CD4-positive, alpha-beta T cell treated with Interleukin-4 for 1 hour (primary cell): ENCODE results near the gene ANO2.

ENCODE experiments used
- DNase-seq, 2 donors: peaks; one replicate each; pipeline ENCODE4 v3.0.0-alpha.2; 2020 to 2022

Gene ANO2

DNA sequence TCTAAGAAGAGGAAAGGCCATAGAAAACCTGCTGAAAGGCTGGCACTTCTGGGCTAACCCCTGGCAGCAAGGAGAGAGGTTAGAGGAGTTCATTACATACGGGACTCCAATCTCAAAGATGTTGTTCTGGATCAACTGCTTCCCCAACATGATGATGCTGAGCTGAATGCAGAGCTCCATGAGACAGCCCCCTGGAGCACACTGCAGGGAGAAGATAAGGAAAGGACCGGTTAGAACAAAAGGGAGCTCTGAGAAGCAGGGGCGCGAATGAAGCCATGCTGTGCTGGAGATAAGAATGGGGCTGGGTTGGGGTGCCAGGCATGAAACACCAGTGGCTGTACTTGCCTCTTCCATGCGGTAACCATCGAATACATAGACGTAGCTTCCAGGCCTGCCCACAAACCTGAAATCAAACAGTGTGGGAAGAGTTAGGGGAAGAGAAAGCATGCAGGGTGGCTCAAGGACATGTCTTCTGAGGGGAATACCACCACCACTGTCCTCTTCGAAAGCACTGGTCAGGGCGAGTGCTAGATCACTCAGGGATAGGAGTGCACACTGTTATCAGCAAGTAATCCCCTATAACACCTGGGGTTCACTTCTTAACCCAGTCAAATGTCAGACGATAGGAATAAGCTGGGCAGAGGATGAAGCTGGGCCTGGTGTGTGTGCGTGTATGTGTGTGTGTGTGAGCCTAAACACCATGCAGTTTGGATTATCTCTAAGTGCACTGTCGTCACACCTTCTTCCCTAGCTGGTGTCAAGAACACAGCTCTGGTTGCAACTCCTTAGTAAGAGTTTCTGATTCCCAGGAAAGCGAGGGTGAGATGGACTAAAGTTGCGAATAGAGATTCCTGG is 332.3 kb downstream of the ANO2 start:
- DNase-seq, result no peak

DNA sequence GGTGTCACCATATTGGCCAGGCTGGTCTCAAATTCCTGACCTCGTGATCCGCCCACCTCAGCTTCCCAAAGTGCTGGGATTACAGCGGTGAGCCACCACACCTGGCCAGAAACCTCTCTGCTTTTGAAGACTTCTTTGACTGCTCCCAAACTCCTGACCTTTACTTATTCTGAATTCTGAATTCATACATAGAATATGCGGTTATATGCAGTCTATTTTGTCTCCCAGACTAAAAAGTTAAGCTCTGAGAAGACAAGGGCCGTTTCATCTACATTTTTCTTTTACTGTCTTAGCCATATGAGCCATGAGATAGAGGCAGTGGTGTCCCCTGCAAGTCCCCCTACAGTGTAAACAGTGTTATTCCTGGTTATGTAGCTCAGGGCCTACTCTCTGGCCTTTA is 333.9 kb downstream of the ANO2 start:
- DNase-seq, result no peak

DNA sequence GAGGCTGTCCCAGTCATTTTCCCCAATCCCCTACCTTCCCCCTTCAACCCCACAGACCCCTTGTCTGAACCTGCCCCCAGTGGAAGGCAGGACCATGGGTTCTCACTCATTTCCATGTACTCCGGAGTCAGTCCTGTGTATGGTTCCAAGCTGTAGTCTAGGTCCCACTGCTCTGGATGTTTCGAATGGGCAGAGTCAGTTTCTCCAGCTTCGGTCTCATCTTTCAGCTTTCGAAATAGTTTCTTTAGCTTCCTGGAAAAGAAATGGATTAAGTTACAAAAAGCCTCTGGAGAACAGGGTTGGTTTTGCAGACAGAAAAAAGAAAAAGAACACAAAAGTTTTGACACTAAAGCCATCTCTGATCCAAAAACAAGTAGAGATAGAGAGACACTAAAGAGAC is 345.7 kb downstream of the ANO2 start:
- no peak for DNase-seq

DNA sequence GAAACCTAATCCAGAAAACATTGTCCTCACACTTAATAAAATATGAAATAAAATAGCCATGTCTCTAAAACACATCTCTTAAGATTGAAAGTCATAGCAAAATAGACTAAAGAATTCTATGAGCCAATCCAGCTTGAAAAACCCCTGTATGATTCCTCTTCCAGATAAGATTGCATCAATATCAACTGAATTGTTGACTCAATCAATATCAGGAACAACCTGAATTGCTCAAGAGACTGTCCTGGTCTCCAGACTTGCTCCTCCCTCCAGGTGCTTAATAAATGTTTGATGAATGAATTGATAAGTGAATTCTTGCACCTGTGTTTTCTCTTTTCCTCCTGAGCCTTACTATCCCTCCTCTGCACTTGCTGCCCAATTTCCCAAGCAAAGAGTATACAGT is 351.1 kb downstream of the ANO2 start:
- DNase-seq, result no peak

DNA sequence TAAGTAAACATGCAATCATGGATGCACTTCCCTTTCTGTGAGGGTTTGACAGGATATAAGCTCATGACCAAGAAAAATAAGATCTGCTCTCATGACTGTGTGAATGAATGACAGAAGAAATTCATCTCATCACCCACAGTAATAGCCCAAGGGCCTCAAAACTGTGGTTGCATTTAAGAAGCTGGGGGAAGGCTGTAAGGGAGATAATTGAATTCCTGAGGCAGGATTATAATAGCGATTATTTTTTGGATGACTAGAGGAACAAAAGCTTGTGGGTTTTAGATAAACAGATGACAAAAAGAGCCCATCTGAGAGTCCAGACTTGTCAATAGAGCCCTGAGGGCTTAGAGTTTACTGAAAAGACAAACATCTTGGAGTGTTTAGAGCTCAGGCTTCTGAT is 352.0 kb downstream of the ANO2 start:
- DNase-seq, result no peak

DNA sequence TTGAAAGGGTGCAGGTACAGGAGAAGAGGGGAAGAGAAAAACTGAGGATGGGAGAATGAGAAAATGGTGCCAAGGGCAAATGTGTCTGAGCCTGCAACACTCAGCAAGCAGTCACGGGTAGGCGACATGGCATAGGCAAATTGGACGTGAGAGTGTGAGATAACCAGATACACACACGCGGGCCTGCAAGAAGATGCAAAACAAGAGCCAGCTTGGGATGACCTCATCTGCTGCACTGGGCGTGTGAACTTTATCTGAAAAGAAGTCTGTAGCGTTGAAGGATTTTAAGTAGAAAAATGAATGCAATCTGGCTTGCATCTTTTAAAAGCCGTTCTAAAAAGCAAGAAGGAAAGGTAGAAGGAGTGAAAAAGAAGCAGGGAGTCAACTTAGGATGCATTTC is 352.7 kb downstream of the ANO2 start:
- no peak for DNase-seq

DNA sequence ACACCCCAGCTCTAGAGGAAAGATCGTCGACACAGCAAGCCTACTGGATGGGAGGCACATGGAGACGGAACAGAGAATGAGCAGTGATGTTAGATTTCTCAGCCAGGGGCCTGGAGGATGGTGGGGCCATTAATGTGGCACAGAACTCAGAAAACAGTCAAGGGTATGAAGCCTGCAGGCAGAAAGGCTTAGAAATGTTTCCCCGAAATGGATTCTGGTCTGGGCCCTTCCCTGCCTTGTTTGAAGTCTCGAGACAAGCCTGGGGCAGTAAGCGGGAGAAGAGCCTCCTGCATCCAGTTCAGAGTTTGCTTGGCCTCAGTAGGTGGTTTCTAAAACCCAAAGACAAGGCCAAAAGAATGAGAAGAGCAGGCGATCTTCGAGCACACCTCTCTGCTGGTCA is 354.7 kb downstream of the ANO2 start:
- DNase-seq, result no peak

DNA sequence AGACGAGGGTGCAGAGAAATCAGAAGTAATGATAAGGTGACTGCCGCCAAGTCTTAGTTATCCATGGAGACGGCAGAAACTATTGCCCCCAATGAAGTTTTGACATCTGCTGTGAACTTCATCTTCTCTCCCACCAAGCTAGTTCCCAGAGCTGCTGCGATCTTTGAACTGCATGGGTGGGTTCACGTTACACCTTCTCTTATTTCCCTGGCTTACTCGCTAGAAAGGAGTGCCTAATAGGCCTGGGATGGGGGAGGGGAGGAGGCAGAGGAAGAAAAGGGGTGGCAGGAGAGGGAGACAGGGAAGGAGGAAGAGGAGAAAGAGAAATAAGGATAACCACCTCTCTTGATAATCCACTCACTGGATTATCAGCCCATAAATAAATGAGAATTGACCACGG is 356.0 kb downstream of the ANO2 start:
- DNase-seq, result no peak

DNA sequence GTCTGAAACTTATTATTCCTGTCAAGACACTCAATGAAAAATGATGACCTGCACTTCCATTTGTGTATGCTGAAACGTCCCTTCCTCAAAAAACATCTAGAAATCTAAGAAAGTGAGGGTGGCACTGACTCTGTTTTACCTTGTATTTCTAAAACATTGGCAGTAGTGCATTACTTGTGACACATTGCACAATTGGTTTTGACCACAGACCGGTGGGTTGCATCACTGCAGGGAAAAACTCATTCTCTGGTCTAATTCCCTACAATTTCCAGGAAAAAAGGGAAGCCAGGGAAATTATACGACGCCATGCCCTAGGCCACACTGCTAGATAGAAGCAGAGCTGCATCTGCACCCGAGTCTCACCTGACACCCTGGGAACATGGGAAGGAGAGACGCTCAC is 356.5 kb downstream of the ANO2 start:
- DNase-seq, result no peak

DNA sequence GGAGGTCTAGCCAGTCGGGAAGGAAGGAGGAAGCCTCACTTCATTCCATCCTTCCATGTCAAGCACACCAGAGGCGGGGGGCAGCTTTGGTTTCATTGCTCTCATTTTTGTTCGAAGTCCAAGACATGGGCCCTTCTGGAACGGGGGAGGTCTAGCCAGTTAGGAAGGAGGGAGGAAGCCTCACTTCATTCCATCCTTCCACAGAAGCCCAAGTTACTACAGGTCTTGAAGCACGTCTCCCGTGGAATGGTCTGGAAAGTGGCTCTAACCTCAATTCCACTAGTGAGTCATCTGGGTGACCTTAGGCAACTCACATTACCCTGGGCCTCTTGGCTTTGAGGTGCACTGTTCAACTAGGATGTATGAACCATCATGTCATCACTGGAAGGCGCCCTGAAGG is 356.9 kb downstream of the ANO2 start:
- no peak for DNase-seq

DNA sequence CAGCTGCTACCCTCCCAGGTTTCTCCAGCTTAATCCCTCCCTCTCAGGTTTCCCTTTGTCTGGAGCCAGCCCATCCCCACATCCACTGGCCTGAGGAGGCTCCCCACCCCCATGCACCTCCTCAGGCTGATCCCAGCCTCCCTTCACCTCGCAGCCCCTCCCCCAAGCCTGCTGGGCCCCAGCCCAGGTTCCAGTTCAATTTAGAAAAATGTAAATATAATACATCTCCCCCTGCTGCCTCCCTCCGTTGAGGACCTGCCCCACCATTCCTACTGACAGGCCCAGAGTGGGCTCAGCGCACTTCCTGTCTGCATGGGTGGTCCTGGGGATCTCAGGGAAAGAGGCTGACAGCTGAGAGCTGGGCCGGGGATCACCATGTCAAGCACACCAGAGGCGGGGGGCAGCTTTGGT is 357.3 kb downstream of the ANO2 start:
- no peak for DNase-seq

DNA sequence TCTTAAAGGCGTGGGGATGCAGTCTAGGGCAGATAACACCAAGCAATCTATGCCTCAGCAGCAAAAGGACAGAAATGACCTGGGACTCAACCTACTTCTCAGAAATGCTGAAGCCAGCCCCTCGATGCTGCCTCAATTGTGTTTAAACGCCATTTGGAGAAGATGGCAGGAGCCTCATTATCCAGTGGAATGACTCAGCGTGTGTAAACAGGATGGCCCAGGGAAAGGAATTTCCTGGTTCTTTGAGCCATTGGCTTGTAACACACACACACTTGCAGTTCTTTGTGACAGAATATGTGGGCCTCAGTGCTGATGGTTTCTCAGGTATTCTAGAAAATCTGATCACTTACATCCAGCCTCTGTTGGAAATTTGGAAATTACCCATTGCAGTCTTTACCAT is 358.9 kb downstream of the ANO2 start:
- DNase-seq, result no peak

DNA sequence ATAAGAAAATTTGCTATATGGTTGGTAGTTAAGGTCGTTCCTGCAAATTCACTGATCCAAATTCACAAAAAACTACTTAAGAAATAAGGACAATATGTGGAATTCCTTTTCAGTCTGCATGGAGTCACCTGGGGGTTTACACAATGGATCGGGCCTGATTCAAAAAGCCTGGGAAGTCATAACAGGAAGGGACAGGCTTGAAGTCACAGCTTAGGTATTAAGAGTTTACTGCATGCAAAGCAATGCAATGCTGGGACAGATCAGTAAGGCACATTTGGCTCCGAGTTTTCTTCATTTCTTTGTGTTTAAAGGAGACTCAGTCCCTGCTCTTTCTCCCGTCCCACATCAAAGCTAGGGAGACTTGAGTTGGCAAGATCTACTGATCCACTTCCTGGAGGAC is 359.9 kb downstream of the ANO2 start:
- DNase-seq, result no peak

DNA sequence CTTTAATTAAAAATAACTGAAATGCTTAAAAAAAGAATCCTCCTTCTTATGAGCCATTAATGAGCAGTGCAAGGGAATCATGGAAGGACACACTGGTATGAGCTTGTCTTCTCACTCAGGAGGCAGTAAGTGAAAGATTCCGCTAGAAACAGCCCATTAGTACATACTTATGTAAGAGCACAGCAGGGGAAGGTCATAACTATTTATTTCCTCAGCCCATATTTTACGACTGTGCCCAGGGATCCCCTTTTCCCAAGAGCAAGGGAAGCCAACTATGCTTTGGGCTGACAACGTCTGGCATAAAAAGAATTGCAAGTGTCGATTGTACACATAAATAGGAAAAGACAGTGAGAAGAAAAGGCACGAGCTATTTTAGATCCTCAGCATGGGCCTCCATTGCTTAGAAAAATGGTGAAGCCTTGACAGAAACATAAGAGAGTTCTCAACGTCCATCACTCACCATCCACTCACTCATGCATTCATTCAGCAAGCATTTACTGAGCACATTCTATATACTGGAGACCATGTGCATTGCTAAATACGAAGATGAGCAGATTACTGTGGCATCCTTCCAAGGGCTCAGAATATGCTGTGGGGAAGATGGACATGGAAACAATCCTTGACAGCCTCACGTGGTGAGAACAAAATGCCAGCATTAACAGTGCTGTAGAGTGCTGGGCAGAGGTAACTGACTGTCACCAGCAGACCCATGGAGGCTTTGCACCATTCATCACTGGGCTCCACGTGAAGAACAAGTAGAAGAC is 360.5 kb downstream of the ANO2 start:
- DNase-seq, result no peak

DNA sequence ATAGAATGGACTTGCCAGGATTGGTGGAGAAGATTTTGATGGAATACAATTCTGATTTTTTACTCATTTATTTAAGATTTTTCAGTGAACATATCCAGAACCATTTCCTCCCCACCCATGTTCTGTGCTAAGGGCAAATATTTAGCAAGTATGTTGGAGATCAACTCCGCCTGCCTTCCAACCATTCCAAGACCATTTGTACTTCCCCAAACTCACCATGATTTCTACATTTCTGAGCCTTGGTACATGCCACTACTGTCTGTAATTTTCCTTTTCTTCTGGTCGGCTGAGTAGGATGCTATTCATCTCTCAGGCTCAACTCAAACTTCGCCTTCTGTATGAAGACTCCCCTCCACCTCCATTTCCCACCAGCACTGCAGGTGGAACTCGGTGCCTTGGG is 362.5 kb downstream of the ANO2 start:
- no peak for DNase-seq

DNA sequence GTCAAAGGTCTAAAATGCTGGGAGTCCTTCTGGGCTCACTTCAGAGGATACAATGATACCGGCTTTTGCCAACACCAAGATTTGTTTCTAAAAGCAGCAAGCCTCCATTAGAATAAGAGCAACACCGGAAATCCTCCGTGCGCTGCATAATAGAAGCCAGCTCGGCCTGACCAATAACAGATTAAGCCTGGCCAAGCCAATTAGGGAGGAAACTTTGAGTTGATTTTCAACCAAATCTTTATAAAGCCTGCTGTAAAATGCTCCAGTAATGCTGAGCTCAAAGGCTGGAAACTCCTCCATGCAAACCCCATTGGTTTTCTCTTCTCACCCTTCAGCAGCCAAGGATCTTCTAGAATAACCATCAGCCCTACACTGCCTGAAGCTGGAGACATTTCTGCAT is 363.0 kb downstream of the ANO2 start:
- no peak for DNase-seq

DNA sequence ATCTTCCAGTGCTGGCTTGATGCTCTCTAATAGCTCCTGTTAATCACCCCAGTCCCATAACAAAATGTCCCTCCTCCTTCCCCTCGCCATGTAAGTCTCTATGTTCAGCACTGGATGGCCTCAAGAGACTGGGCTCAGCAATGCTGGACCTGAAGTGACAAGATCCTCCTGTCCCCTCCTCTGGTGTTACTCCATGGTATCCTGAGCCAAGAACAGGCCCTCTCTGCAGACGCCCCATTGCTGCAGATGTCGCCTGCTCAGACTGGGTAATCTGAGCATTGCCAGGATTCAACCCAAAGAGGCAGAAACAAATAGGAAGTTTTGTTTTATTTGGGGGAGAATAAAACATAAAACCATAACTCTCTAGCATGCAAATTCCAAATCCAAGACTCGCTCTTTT is 363.4 kb downstream of the ANO2 start:
- DNase-seq, result no peak

DNA sequence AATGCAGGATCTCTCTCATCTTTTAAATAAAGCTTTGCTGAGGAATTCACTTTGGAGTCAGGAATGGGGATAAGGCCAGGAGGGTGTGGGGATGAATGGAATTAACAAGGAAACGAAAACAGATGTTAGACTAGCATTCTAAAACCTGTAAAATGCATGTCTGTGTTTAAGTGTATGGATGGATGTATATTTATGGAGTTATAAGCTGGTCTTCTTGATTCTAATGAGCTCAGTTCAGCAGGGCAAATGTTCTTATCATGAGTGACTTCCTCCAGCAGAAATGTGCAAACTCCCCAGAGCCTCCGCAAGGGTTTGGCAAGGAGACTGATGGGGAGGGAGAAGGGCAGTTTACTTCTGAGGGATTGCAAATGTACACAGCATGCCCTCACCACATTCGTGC is 364.0 kb downstream of the ANO2 start:
- DNase-seq, result no peak

DNA sequence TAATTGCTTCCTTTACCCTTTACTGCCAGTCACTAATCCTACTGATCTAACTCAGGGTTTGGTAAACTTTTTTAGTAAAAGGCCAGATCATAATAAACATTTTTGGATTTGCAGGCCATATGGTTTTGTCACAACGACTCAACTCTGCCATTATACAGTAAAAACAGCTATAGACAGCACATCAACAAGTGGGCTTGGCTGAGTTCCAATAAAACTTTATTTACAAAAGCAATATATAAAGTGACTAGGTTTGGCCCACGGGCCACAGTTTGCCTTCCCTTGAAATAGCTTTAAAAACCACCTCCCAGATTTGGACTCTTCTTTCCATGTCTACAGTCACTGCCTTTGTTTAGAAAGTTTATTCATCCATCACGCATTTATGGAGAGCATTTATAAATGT is 366.3 kb downstream of the ANO2 start:
- DNase-seq, result no peak

DNA sequence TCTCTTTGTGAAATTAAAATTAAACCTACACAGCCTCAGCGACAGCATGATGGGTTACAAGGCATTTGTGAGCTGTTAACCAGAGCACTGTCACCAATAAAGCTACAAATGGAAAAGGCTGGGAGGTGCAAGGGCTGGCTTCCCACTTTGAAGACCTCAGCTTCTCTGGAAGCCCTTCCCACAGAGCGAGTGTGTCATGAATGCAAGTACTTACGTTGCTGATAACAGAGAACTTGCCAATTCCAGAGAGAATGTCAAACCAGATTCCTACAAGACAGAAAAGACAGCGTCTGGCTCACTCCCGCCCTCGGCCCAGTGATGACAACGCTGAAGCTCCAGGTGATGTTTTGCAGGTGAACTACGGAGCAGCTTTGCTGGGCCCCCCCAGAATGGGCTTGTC is 367.3 kb downstream of the ANO2 start:
- no peak for DNase-seq

DNA sequence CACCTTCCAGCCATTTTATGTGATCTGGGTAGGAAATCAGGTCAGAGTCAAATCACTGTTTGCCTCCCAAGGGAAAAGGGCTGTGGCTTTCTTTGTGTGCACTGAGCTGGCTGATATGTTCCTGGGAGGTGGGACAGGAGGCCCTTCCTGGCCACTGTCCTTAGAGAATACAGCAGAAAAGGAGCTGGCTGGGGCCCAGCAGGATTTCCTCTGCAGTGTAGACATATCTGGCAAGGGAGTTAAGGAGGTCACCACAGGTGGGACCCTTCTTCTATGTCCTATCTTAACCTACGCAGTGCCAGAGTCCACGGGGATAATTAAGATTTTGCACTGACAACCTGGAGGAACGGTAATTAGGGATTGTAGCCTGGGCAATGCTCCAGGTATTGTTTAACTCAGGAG is 367.8 kb downstream of the ANO2 start:
- DNase-seq, result no peak

DNA sequence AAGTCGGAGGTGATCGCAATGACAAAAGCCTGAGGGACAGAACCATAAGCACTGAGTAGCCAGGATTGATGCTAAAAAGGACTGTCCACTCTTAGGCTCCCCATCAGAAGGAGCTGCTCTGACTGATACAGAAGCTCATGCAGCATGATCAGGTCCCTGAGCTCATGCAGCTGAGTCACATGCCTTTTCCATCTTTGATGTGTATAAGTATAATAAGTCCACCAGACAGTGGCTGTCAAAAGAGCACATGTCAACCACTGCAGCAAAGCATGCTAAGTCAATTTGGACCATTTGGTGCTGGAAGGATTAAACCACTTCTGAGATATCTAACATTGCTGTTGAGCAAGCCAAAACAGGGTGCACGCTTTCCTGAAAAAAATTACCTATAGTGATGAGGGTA is 369.1 kb downstream of the ANO2 start:
- DNase-seq, result no peak

DNA sequence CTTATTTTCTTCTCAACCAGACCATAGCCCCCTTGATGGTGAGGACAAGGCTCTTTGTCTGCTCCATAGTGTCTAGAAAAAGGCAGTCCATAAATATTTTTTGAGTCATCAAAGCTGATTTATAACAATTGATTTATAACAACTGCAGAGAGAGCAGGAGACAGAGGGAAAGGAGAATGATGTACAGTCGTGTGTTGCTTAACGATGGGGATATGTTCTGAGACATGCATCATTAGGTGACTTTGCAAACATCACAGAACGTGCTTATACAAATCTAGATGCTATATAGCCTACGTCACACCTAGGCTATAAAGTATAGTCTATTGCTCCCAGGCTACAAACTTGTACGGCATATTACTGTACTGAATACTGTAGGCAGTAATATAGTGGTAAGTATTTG is 369.8 kb downstream of the ANO2 start:
- no peak for DNase-seq

DNA sequence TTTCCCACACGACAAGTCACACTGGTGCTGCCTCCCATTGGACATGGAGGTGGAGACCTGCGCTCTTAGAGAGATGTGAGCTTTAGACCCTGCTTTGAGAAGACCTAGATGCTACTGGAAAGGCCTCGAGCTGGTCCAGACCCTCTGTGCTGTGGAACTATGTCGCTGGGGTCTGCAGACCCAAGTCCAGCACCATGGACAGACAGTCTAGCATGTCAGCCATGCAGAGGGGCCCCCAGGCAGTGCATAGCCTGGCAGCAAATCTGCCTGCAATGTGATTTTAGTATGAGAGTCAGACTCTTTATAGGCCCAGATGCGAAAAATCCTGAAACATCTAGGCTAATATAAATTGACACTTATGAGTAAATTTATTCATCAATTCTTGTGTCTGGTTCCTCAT is 371.7 kb downstream of the ANO2 start:
- no peak for DNase-seq

DNA sequence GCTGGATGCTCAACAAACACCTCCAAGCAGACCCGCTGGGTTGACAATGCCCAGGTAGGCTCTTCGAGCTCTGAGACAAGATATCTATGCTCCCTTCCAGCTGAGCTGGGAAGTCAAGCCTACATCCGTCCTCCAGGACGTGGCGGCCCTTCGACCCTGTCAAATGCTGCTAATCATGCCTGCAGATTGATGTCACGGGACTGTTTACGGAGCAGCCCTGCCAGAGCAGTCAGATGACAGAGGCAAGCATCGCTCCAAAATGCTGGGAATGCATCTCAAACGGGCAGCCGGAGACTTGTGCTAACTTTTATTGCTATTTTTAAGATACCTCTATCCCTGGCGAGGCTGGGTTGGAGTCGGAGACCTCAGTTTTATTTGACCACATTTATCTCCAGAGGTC is 373.9 kb downstream of the ANO2 start:
- DNase-seq, result no peak
